ENCODE measurements around the gene FOXN1.

- TF ChIP-seq CTCF (IDR thresholded peaks at IDR 0.05; ENCODE audit: insufficient read depth, low read depth, low read length) (no peak), EZH2 (IDR thresholded peaks at IDR 0.05; ENCODE audit: insufficient read depth, low read length) (no peak)
Measured at GRCh38 chr17:28572259-28573039, 66.3 kb downstream of the FOXN1 start.

Data from astrocyte (in vitro differentiated cells and primary cell).